ENCODE results near the gene C9orf85.

- no peak for TF ChIP-seq CTCF (IDR thresholded peaks at IDR 0.05; ENCODE audit: low read length)
- no peak for TF ChIP-seq EZH2 (optimal IDR thresholded peaks at IDR 0.05; ENCODE audit: low read depth, low read length)
- TF ChIP-seq EZH2phosphoT487 (IDR thresholded peaks at IDR 0.05; ENCODE audit: low read length) = no peak
Observed at GRCh38 chr9:71965403-71965802, 54.0 kb downstream of the C9orf85 start.

Data from MM.1S (cell line).